GM19372 (cell line): ENCODE measurements around the gene HARBI1.

Source experiments
- ATAC-seq: cut with Tn5 transposase; IDR thresholded peaks from one replicate; pipeline ENCODE4 v1.9.1; 2021; ENCODE audit warnings: mild to moderate bottlenecking, low read depth, moderate library complexity; ENCODE audit not compliant: unreplicated experiment

HARBI1 gene

DNA sequence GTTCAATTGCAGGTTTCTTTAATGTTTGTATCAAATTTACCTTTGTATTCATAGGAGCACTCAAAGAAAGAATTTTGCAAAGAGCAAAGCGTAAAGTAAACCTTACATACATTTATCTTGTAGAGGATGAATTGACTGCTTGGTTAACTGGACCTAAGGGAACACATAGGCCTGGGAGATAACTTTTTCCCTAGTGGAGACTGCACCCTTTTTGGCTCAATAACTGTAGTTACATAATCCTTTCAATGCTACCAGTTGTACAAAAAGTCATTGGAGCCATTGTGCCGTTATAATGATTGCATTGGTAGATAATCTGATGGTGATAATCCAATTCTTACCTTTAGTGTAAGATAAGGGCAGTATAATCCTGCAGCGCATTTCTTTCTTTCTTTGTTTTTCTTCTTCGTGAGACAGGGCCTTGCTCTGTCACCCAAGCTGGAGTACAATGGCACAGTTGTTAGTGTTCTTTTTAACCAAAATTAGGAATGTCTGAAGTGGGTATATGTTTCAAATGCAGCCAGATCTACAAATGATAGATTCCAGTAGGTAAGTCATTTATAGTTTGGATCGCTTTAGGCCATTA is 18.6 kb upstream of the HARBI1 start:
- no peak for ATAC-seq

DNA sequence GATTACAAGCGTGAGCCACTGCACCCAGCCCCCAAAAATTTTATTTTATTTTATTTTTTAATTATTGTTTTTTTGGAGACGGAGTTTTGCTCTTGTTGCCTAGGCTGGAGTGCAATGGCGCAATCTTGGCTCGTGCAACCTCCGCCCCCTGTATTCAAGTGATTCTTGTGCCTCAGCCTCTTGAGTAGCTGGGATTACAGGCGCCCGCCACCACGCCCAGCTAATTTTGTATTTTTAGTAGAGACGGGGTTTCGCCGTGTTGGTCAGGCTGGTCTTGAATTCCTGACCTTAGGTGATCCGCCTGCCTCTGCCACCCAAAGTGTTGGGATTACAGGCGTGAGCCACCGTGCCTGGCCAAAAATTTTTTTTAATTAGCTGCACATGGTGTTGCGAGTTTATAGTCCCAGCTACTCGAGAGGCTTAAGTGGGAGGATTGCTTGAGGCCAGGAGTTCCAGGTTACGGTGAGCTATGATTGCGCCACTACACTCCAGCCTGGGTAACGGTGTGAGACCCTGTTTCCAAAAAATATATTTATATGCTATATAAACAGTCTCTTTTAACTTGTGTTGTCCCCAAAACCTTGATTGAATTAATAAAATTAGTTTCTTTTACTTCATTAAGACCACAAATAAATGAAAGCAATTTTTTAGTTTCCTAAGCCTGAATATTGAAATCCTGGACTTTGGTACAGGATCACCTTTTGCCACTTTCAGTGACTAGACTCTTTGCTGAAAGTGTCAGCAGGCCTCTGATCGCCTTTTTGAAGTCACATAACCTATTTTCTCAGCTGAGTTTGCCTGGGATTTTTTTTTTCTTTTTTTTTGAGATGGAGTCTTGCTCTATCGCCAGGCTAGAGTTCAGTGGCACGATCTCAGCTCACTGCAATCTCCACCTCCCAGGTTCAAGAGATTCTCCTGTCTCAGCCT is 16.5 kb upstream of the HARBI1 start:
- no peak for ATAC-seq

DNA sequence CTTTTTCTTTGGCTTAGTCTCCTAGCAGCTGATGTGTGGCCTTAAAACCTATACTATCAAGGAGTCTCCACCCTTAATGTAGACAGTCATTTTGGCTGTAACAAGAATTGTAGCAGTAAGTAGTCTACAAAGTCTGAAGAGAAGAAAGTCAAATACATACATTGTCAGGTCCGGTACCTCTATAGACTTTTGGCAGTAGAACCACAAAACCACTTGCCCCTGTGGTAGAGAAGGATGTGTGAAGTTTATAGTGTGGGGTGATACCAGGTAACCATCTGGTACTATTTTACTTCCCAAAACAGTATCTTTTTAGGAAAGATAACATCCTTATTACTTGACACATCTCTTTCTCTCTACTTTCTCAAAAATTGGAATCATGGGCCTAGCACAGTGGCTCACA is 15.5 kb upstream of the HARBI1 start:
- no peak for ATAC-seq

DNA sequence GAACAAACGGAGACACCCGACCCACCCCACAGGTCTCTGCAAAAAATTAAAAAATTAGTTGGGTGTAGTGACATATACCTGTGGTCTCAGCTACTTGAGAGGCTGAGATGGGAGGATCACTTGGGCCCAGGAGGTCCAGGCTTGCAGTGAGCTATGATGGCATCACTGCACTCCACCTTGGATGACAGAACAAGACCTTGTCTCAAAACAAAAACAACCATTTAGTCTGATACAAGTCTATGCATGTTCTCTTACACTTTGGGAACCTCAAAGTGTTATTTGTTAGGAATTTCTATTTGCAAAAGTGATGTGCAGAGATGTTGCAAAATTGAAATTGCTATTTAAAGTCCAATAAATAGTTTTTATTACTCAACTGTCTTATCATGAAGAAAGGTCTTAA is 14.6 kb upstream of the HARBI1 start:
- no peak for ATAC-seq

DNA sequence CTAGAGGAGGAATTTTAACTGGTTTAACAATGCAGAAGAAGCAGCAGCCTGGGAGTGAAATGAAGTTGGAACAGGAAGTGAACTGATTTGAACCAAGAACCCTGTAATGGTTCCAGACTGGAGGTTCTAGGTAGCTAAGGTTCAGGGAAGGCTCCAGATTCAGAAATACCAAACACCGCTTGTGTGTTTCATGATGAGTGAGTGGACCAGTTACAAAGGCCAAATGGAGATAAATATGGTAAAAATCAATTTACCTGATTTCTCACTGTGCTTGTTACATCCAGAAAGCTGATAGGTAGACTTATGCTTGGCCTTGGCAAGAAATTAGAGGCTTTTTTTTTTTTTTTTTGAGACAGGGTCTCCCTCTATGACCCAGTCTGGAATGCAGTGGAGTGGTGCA is 13.2 kb upstream of the HARBI1 start:
- no peak for ATAC-seq

DNA sequence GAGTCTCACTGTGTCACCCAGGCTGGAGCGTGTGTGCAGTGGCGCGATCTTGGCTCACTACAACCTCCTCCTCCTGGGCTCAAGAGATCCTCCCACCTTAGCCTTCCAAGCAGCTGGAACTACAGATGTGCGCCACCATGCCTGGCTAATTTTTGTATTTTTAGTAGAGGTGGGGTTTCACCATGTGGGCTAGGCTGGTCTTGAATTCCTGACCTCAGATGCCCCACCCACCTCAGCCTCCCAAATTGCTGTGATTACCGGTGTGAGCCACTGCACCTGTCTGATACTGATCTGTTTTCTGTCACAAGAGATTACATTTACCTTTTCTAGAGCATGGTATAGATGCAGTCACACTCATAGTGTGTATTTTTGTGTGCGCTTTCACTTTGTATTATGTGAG is 11.9 kb upstream of the HARBI1 start:
- no peak for ATAC-seq

DNA sequence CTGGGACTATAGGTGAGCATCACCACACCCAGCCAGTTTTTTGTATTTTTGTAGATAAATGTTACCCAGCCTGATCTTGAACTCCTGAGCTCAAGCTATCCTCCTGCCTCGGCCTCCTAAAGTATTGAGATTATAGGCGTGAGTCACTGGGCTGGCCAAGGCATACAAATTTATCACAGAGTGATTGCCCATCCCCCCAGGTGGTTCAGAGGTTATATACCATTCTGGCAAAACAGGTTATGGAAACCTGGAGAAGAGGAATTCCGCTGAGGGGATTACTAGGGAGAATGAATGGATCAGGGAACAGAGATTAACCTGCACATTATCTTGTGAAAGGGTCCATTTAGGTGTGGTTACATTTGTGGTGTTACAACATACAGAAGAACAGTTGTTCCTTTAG is 8.4 kb upstream of the HARBI1 start:
- no peak for ATAC-seq

DNA sequence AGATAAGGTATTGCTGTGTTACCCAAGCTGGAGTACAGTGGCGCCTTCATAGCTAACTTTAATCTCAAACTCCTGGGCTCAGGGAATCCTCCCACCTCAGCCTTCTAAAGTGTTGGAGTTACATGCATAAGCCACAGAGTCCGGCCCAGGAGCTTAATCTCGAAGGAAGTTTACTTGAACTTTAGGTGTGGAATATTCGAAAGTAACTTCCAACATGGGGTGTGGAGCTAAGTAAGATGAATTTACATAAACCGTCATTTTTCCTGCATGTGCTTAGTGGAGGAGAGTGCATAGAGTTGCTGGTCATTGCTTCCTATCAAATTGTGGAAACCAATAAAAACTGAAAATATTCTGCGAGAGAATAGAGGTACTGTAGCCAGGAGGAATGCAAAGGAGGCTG is 1.8 kb upstream of the HARBI1 start:
- no peak for ATAC-seq

DNA sequence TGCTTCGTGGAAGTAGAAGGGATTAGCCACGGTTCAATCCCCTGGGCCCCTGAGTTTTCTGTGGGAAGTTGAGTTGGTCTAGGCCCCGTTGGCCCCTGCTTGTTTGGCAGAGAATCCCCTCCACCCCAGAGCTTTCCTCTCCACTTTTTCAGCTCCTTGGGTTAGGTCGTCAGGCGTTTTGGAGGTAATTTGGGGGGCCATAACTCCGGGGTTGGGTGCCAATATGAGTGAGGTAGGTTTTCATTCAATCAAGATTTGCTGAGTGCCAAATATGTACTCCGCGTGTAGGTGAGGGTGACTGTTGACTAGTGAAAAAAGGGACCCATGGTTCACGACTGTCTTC is 916 bp upstream of the HARBI1 start:
- ATAC-seq, result no peak

DNA sequence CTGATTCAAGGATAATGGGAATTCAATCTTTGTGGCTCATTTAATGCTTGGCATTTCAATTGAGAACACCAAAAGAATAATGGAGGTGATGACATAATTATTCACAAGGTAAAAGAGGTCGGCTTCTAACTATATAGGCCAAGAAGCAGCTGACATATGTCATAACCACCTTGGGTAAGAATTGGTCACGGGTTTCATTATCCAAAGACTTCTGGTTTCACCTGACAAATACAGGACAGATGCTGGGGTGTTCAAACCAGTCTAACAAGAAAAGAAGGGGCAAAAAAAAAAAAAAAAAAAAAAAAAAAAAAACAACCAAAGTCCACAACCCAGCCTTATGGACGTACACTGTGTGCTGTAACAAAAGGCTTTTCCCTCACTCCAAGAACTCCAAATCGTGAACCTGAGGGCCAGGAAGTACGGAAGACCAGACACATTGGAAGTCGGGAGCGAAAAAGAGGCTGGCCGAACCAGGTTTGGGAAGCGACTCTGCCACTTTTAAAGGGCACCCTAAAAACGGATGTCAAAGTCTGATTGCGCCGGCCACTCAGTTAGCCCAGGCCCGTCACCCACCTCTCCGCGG is 385 bp downstream of the HARBI1 start:
- no peak for ATAC-seq

DNA sequence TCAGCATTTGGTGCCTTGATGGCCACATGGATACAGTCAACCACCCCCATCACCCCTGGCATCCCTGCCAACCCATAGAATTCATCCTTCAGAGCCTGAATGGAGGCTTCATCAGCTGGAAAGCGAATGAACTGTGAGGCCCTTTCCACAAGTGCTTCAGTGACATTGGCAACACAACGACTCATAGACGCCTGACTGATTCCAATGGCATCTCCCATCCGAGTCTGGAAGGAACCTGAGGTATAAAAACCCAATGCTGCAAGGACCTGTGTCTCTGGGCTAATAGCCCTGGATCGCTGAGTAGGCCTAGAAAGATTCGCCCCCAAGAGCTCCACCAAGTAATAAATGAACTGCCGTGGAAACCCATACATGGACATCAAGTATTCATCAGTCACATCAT is 1.3 kb downstream of the HARBI1 start:
- ATAC-seq, result no peak

DNA sequence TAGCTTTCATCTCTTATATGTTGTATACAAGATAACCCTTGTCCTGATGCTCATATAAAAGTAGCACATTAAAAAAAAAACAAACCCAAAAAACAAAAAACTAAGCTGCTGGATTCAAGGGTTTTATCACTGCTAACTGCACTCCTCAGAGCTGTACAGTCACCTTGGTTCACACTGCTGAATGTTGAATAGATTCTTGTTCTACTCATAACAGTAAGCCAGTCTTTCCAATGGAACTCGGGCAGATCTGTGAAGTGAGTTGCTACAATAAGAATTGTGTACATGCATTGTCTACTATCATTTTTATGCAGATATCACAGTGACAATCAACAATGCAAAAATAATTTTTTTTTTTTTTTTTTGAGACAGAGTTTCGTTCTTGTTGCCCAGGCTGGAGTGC is 4.7 kb downstream of the HARBI1 start:
- no peak for ATAC-seq

DNA sequence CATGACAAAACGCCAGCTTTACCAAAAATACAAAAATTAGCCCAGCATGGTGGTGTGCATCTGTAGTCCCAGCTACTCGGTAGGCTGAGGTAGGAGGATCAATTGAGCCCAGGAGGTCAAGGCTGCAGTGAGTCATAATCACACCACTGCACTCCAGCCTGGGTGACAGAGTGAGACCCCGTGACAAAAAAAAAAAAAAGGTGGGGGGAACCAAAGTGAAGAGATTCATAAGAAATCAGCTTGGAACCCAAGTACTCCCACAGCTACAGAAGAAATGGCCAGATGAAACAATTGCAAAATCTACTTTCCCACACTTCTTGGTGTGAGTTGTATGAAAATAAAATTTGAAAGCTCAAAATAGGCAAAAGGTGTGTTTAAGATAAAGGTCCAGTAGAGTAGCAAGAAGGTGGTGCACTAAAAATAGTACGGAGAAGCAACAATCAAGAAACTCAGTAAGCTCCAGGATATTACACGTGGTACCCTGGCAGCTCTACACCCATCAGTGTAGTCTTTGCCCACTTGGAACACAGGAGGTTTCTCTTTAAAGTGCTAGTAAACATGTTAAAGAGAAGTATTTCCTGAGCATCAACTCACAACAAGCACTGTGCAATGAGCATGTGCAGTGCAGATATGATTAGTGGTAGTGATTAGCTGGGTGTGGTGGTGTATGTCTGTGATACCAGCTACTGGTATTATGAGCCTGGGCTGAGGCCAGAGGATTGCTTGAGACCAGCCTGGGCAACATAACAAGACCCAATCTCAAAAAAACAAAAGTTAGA is 5.3 kb downstream of the HARBI1 start:
- no peak for ATAC-seq

DNA sequence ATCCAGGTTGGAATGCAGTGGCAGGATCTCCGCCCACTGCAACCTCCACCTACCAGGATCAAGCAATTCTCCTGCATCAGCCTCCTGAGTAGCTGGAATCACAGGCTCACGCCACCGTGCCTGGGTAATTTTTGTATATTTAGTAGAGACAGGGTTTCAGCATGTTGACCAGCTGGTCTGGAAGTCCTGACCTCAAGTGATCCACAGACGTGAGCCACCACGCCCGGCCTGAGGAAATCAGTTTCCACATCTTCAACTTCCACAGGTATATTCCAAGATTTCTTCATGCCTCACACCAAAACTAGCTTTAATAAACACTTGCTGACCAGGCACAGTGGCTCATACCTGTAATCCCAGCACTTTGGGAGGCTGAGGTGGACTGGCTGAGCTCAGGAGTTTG is 7.6 kb downstream of the HARBI1 start:
- ATAC-seq, result no peak

DNA sequence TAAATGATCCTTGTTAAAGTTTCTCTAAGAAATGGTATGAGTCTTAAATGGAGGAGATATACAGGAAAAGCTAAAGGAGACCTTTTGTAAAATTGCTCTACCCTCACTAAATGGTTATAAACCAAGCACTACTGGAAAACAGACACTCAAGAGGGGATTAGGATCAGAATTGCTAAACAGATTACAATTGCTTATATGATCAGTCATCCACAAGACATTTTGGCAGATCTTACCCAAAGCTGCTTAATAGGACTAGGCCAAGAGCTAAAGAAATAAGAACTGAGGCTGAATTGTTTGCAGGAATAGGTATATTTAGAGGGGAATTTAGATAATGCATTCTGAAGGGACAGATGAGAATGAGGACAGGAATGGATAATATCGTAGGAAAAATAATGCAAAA is 9.5 kb downstream of the HARBI1 start:
- ATAC-seq, result no peak

DNA sequence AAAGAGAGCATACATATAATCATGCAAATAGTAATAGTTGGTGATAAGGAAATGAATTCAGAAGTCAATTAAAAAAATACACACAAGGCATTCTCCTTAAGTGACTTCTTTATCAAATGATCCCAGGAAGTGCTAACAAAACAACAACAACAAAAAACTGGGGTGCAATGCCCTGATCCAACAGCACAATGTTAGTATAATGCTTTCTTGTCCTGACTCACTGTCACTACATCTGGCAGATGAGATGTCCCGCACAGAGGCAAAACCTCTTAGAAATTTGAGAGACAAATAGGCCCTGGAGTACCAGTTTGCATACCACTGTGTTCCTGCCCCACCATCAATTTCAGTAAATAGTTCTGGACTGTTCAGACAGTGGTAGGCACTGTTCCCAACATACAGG is 12.2 kb downstream of the HARBI1 start:
- ATAC-seq, result no peak

DNA sequence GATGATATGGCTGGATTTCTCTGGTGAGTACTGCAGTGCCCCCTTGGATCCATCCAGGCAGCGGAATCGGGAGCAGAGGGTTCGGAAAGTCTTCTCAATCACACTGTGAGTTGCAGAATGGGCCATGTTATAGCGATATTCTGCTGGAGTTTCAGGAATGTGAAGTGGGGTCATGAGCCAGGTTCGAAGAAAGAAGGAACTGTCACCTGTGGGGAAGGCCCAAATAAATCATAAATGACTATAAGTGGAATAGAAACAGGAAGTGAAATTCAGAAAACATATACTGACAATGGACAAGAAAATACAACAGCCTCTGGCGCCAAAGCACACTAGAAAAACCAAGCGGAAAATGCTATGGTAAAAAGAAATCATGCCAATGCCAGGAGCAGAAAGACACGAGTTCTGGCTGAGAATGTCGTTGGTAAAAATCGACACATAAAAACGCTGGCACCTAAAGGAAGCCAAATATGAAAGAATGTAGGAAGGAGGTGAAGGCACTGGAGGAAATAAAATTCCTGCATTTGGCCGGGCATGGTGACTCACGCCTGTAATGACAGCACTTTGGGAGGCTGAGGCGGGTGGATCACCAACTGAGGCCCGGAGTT is 13.2 kb downstream of the HARBI1 start:
- no peak for ATAC-seq

DNA sequence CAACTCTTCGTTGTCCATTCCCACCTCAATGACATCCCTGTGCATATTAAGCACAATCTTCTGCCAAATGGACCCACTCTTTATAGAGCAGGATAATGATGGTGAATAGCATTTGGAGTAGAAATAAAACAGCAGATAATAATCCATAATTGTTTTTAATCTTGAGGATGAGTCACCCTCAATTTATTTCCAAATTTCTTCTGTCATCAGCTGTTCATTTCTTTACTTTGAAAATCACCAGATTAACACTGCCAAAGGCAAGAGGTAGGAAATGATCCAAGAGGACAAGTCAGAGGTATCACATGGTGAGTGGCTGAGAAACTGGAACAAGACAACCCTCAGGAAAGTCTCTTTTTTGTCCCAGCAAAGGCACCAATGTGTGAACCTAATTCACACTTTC is 15.9 kb downstream of the HARBI1 start:
- ATAC-seq, result no peak

DNA sequence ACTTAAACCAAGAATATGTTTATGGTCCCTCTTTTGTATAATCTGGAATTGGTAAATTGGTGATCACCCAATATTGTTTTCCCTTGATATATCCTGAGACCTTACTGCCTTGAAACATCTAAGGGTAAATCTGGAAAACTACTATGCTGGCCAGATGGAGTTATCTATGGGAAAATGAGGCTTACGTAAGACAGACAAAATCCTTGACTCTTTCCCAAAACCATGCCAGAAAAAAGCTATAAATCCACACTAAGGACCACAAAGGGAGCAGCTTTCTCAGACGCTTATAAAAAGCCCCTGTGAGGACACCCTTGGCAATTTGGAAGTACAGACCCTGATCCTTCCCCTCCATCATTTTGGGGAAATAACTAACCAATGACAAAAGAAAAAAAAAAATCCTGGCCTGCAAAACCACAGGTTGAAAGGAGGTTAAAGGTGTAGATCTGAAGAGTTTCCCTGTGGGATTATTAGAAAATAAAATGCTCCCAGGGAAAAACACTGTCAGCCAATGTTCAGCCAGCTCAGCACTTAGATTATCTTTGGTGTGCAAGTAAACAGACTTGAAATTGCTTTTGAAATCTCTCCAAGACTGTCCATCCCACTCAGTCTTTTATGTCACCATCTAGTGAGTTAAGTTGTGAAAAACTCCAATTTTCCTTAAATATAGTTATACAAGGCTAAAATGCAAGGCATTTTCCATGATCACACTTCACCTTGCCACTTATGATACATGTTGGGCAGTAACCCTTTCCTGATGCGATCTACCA is 16.6 kb downstream of the HARBI1 start:
- no peak for ATAC-seq
